SK-N-SH treated with all-trans-retinoic acid at 6 μM for 48 hours (cell line): ENCODE measurements around the gene CILP2.

ENCODE experiments used
- ATAC-seq: fragments of 200-7000 bp; cut with Tn5 transposase; 3 replicates; pipeline ENCODE4 v1.9.1; 2020; ENCODE audit warnings: mild to moderate bottlenecking, moderate library complexity
- ARNTL ChIP-seq: fragments of 450-650 bp; formaldehyde crosslinking; IDR thresholded peaks from 2 replicates; pipeline ENCODE4 v1.5.0; 2020; ENCODE audit warnings: low read depth, mild to moderate bottlenecking, moderate library complexity, borderline replicate concordance
- BACH2 ChIP-seq: fragments of 250-450 bp; sonication (Bioruptor Pico); IDR thresholded peaks from 2 replicates; pipeline ENCODE4 v1.9.0; 2021; ENCODE audit warnings: mild to moderate bottlenecking, borderline replicate concordance
- CREB5 ChIP-seq: fragments of 250-450 bp; sonication (Bioruptor Pico); IDR thresholded peaks from 2 replicates; pipeline ENCODE4 v1.5.1; 2020; ENCODE audit warnings: low read depth, mild to moderate bottlenecking, moderate library complexity
- CSDC2 ChIP-seq: fragments of 250-450 bp; sonication (Bioruptor Pico); IDR thresholded peaks from 2 replicates; pipeline ENCODE4 v1.5.0; 2020; ENCODE audit warnings: mild to moderate bottlenecking, moderate library complexity
- ESRRG ChIP-seq: fragments of 250-450 bp; sonication (Bioruptor Pico); IDR thresholded peaks from 2 replicates; pipeline ENCODE4 v1.6.1; 2021; ENCODE audit warnings: mild to moderate bottlenecking
- GLIS3 ChIP-seq: fragments of 250-450 bp; sonication (Bioruptor Pico); IDR thresholded peaks from 2 replicates; pipeline ENCODE4 v1.5.0; 2020; ENCODE audit warnings: mild to moderate bottlenecking, moderate library complexity
- ISL1 ChIP-seq: fragments of 250-450 bp; sonication (Bioruptor Pico); IDR thresholded peaks from 2 replicates; pipeline ENCODE4 v2.1.2; 2022; ENCODE audit warnings: mild to moderate bottlenecking, moderate library complexity
- OSR1 ChIP-seq: fragments of 250-450 bp; sonication (Bioruptor Pico); IDR thresholded peaks from 2 replicates; pipeline ENCODE4 v1.8.0; 2022; ENCODE audit warnings: moderate library complexity, mild to moderate bottlenecking, inconsistent platforms
- PPARA ChIP-seq: fragments of 250-450 bp; sonication (Bioruptor Pico); IDR thresholded peaks from 2 replicates; pipeline ENCODE4 v1.5.0; 2020; ENCODE audit warnings: mild to moderate bottlenecking, borderline replicate concordance
- RARB ChIP-seq: fragments of 250-450 bp; sonication (Bioruptor Pico); IDR thresholded peaks from 2 replicates; pipeline ENCODE4 v1.8.0; 2021; ENCODE audit warnings: mild to moderate bottlenecking, moderate library complexity
- SNAI2 ChIP-seq: fragments of 250-450 bp; sonication (Bioruptor Pico); IDR thresholded peaks from 2 replicates; pipeline ENCODE4 v1.5.0; 2020; ENCODE audit warnings: mild to moderate bottlenecking, moderate library complexity
- TCF4 ChIP-seq: fragments of 250-450 bp; sonication (Bioruptor Pico); IDR thresholded peaks from 2 replicates; pipeline ENCODE4 v1.8.0; 2021; ENCODE audit warnings: mild to moderate bottlenecking, moderate library complexity, borderline replicate concordance
- TOX ChIP-seq: fragments of 250-450 bp; sonication (Bioruptor Pico); IDR thresholded peaks from 2 replicates; pipeline ENCODE4 v1.8.0; 2021; ENCODE audit warnings: mild to moderate bottlenecking, moderate library complexity, borderline replicate concordance
- ZC3H10 ChIP-seq: fragments of 250-450 bp; sonication (Bioruptor Pico); IDR thresholded peaks from 2 replicates; pipeline ENCODE4 v1.5.1; 2021; ENCODE audit warnings: mild to moderate bottlenecking, moderate library complexity
- ZFP3 ChIP-seq: fragments of 250-450 bp; sonication (Bioruptor Pico); IDR thresholded peaks from 2 replicates; pipeline ENCODE4 v1.5.0; 2020; ENCODE audit warnings: mild to moderate bottlenecking, moderate library complexity
- ZFP30 ChIP-seq: fragments of 450-650 bp; formaldehyde crosslinking; IDR thresholded peaks from 2 replicates; pipeline ENCODE4 v1.5.0; 2022; ENCODE audit warnings: mild to moderate bottlenecking, moderate library complexity
- ZNF565 ChIP-seq: fragments of 450-650 bp; formaldehyde crosslinking; conservative IDR thresholded peaks from 2 replicates; pipeline ENCODE4 v1.5.0; 2020; ENCODE audit warnings: low read depth, mild to moderate bottlenecking, moderate library complexity
- ZNF70 ChIP-seq: fragments of 450-650 bp; formaldehyde crosslinking; IDR thresholded peaks from 2 replicates; pipeline ENCODE4 v1.5.0; 2020; ENCODE audit warnings: mild to moderate bottlenecking, moderate library complexity
- ZNF8 ChIP-seq: fragments of 450-650 bp; formaldehyde crosslinking; IDR thresholded peaks from 2 replicates; pipeline ENCODE4 v1.5.0; 2020; ENCODE audit warnings: mild to moderate bottlenecking, moderate library complexity
- TF ChIP-seq, protein P1 (sequence below): fragments of 250-450 bp; sonication (Bioruptor Pico); IDR thresholded peaks from 2 replicates; pipeline ENCODE4 v1.5.0; 2020; ENCODE audit warnings: mild to moderate bottlenecking, moderate library complexity
- TF ChIP-seq, protein P2 (sequence below): fragments of 250-450 bp; sonication (Bioruptor Pico); IDR thresholded peaks from 2 replicates; pipeline ENCODE4 v1.8.0; 2020; ENCODE audit warnings: mild to moderate bottlenecking, moderate library complexity, borderline replicate concordance
- TF ChIP-seq, protein P3 (sequence below): fragments of 250-450 bp; sonication (Bioruptor Pico); IDR thresholded peaks from 2 replicates; pipeline ENCODE4 v1.5.1; 2021; ENCODE audit warnings: mild to moderate bottlenecking, moderate library complexity
- TF ChIP-seq, protein P4 (sequence below): fragments of 250-450 bp; sonication (Bioruptor Pico); IDR thresholded peaks from 2 replicates; pipeline ENCODE4 v1.8.0; 2021; ENCODE audit warnings: low read depth, mild to moderate bottlenecking, moderate library complexity, borderline replicate concordance

Gene CILP2

GRCh38 chr19:19501798-19502197 is 36.3 kb upstream of the CILP2 start:
- no peak for ATAC-seq
- TF ChIP-seq TOX (CRISPR knock-in tag) (no peak), ESRRG (CRISPR knock-in tag) (no peak), ARNTL (CRISPR knock-in tag) (no peak), CREB5 (CRISPR knock-in tag) (no peak), CSDC2 (CRISPR knock-in tag) (no peak), RARB (CRISPR knock-in tag) (no peak), SNAI2 (CRISPR knock-in tag) (no peak), ZFP30 (CRISPR knock-in tag) (no peak), ZNF8 (CRISPR knock-in tag) (no peak), BACH2 (CRISPR knock-in tag) (no peak), ZNF565 (CRISPR knock-in tag) (no peak), ZFP3 (CRISPR knock-in tag) (no peak), OSR1 (CRISPR knock-in tag) (no peak), TCF4 (no peak), ZC3H10 (no peak)
- TF ChIP-seq, protein P1, sequence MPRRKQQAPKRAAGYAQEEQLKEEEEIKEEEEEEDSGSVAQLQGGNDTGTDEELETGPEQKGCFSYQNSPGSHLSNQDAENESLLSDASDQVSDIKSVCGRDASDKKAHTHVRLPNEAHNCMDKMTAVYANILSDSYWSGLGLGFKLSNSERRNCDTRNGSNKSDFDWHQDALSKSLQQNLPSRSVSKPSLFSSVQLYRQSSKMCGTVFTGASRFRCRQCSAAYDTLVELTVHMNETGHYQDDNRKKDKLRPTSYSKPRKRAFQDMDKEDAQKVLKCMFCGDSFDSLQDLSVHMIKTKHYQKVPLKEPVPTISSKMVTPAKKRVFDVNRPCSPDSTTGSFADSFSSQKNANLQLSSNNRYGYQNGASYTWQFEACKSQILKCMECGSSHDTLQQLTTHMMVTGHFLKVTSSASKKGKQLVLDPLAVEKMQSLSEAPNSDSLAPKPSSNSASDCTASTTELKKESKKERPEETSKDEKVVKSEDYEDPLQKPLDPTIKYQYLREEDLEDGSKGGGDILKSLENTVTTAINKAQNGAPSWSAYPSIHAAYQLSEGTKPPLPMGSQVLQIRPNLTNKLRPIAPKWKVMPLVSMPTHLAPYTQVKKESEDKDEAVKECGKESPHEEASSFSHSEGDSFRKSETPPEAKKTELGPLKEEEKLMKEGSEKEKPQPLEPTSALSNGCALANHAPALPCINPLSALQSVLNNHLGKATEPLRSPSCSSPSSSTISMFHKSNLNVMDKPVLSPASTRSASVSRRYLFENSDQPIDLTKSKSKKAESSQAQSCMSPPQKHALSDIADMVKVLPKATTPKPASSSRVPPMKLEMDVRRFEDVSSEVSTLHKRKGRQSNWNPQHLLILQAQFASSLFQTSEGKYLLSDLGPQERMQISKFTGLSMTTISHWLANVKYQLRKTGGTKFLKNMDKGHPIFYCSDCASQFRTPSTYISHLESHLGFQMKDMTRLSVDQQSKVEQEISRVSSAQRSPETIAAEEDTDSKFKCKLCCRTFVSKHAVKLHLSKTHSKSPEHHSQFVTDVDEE (CRISPR knock-in tag) = no peak
- TF ChIP-seq, protein P2, sequence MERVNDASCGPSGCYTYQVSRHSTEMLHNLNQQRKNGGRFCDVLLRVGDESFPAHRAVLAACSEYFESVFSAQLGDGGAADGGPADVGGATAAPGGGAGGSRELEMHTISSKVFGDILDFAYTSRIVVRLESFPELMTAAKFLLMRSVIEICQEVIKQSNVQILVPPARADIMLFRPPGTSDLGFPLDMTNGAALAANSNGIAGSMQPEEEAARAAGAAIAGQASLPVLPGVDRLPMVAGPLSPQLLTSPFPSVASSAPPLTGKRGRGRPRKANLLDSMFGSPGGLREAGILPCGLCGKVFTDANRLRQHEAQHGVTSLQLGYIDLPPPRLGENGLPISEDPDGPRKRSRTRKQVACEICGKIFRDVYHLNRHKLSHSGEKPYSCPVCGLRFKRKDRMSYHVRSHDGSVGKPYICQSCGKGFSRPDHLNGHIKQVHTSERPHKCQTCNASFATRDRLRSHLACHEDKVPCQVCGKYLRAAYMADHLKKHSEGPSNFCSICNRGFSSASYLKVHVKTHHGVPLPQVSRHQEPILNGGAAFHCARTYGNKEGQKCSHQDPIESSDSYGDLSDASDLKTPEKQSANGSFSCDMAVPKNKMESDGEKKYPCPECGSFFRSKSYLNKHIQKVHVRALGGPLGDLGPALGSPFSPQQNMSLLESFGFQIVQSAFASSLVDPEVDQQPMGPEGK (CRISPR knock-in tag) = no peak

GRCh38 chr19:19502281-19502680 is 35.8 kb upstream of the CILP2 start:
- no peak for ATAC-seq
- no peak for TF ChIP-seq GLIS3 (CRISPR knock-in tag)
- TF ChIP-seq, protein P3, sequence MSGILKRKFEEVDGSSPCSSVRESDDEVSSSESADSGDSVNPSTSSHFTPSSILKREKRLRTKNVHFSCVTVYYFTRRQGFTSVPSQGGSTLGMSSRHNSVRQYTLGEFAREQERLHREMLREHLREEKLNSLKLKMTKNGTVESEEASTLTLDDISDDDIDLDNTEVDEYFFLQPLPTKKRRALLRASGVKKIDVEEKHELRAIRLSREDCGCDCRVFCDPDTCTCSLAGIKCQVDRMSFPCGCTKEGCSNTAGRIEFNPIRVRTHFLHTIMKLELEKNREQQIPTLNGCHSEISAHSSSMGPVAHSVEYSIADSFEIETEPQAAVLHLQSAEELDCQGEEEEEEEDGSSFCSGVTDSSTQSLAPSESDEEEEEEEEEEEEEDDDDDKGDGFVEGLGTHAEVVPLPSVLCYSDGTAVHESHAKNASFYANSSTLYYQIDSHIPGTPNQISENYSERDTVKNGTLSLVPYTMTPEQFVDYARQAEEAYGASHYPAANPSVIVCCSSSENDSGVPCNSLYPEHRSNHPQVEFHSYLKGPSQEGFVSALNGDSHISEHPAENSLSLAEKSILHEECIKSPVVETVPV = no peak
- TF ChIP-seq TOX (CRISPR knock-in tag) = no peak
- TF ChIP-seq ZNF70 (CRISPR knock-in tag) = no peak
- no peak for TF ChIP-seq ISL1
- TF ChIP-seq CSDC2 (CRISPR knock-in tag) = no peak

DNA sequence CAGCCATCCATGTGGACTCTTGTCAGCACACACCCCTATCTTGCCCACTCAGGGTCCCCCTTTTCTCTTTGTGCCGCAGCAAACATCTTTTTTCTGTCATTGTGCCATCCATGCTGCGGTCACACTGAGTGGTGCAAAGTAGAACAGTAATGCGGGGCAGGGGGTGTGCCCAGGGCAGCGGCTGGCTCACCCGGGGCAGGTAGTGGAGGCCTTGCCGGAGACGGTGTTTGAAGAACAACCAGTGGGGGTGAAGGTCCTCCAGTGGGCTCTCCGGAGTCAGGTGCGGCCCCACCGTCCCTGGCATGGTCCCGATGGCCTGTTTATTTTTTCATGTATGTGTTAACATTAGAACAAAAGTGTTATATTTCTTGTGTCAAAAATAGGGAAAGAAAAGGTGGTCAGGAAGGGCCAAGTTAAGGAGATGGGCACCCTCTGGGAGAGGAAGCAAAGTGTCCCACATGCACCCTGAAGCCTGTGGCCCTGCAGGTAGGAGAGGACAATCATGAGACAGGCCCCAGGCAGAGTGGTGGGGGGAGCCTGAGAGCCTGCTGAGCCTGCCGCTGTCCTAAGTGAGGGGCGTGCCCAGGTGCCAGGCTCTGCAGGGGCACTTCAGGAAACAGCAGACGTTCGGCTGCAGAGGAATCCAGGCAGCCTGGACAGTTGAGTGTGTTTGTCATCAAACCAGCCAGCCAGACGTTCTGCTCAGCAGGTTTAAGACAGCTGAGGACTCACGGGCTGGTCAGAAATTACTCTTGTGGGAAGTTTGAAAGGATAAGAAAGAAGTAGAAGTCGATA is 35.1 kb upstream of the CILP2 start:
- TF ChIP-seq TOX (CRISPR knock-in tag) = no peak
- TF ChIP-seq ISL1 = no peak
- TF ChIP-seq GLIS3 (CRISPR knock-in tag) = no peak
- TF ChIP-seq, protein P4, sequence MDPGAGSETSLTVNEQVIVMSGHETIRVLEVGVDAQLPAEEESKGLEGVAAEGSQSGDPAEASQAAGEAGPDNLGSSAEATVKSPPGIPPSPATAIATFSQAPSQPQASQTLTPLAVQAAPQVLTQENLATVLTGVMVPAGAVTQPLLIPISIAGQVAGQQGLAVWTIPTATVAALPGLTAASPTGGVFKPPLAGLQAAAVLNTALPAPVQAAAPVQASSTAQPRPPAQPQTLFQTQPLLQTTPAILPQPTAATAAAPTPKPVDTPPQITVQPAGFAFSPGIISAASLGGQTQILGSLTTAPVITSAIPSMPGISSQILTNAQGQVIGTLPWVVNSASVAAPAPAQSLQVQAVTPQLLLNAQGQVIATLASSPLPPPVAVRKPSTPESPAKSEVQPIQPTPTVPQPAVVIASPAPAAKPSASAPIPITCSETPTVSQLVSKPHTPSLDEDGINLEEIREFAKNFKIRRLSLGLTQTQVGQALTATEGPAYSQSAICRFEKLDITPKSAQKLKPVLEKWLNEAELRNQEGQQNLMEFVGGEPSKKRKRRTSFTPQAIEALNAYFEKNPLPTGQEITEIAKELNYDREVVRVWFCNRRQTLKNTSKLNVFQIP (CRISPR knock-in tag) = no peak
- no peak for TF ChIP-seq ZFP3 (CRISPR knock-in tag)
- TF ChIP-seq ZC3H10 = no peak
- no peak for TF ChIP-seq CSDC2 (CRISPR knock-in tag)
- TF ChIP-seq, protein P3 = no peak
- no peak for TF ChIP-seq ARNTL (CRISPR knock-in tag)
- TF ChIP-seq TCF4 = no peak
- TF ChIP-seq, protein P1 (CRISPR knock-in tag) = no peak
- TF ChIP-seq ZFP30 (CRISPR knock-in tag) = no peak
- TF ChIP-seq PPARA (CRISPR knock-in tag) = no peak
- no peak for TF ChIP-seq SNAI2 (CRISPR knock-in tag)
- no peak for TF ChIP-seq ESRRG (CRISPR knock-in tag)

More for the DNA sequence above, 35.1 kb upstream of the CILP2 start:
- no peak for ATAC-seq
